Heart left ventricle (tissue), 13 donors: ENCODE data around the gene ADAMTS20.
"Not testable (repeated sequence)": the region's sequence is repeated elsewhere in the genome, so short reads cannot be mapped to it uniquely, and the experiment has no call there.

Source experiments
- POLR2A ChIP-seq, 2 donors: fragments of 450-650 bp; IDR thresholded peaks; one replicate each; pipeline ENCODE4 v1.6.1; 2017; ENCODE audit warnings: antibody characterized with exemption in 2 of 2, mild to moderate bottlenecking in 2 of 2, moderate library complexity in 2 of 2
- TF ChIP-seq, protein P1 (sequence below), 12 donors: fragments of 200-600 bp; sonication (generic) in 4 of 12; IDR thresholded peaks; one replicate each; pipeline versions ENCODE4 v1.5.0 to v1.8.0; 2018 to 2022; ENCODE audit warnings: antibody characterized with exemption in 12 of 12, mild to moderate bottlenecking in 5 of 12
- donor health status: ischemic (EF 13 %, LVEDD 7.1; RV severe dilation, severe dysfunction).
- donor health status: DM: no; HTN: yes; CAD: no.
- donor health status: DM: no; HTN: no; CAD: no.
- donor health status: ischemic (EF 25% LVEDD 6.9; RV normal size, moderate dysfunction).
- donor health status: ischemic (EF 25% LVEDD 5.7; RV mildly dilated, moderate dysfunction).
- donor health status: ischemic (EF 35%, LVEDD 5.7; RV mildly dilated, moderate dysfunction).
- donor health status: nonischemic (EF 11% LVEDD 7.7; RV severe dilation, severe dysfunction).
- donor health status: DM: yes; HTN: yes; CAD: no.
- donor health status: PGD.
- donor health status: ischemic (EF 29% LVEDD 5.4; RV normal size, mild dysfunction).
- donor health status: nonischemic (EF 23%, LVEDD 6.1; RV moderate dilation, normal function).

DNA sequence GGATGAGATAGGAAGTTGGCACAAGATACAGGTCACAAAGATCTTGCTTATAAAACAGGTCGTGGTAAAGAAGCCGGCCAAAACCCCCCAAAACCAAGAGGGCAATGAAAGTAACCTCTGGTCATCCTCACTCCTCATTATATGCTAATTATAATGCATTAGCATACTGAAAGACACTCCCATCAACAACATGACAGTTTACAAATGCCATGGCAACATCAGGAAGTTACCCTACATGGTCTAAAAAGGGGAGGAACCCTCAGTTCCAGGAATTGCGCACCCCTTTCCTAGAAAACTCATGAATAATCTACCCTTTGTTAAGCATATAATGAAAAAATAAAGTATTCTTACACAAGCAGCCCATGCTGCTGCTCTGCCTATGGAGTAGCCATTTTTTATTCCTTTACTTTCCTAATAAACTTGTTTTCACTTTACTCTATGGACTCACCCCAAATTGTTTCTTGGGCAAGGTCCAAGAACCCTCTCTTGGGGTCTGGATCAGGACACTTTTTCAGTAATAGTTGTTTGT is 210.2 kb downstream of the ADAMTS20 start:
- TF ChIP-seq, protein P1, sequence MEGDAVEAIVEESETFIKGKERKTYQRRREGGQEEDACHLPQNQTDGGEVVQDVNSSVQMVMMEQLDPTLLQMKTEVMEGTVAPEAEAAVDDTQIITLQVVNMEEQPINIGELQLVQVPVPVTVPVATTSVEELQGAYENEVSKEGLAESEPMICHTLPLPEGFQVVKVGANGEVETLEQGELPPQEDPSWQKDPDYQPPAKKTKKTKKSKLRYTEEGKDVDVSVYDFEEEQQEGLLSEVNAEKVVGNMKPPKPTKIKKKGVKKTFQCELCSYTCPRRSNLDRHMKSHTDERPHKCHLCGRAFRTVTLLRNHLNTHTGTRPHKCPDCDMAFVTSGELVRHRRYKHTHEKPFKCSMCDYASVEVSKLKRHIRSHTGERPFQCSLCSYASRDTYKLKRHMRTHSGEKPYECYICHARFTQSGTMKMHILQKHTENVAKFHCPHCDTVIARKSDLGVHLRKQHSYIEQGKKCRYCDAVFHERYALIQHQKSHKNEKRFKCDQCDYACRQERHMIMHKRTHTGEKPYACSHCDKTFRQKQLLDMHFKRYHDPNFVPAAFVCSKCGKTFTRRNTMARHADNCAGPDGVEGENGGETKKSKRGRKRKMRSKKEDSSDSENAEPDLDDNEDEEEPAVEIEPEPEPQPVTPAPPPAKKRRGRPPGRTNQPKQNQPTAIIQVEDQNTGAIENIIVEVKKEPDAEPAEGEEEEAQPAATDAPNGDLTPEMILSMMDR (IDR thresholded peaks at IDR 0.05) = not testable (repeated sequence)
- not testable (repeated sequence) for TF ChIP-seq POLR2A (IDR thresholded peaks at IDR 0.05)
